KG1 (cell line): ENCODE data around the gene STARD7.
"Not testable (repeated sequence)": the region's sequence is repeated elsewhere in the genome, so short reads cannot be mapped to it uniquely, and the experiment has no call there.

Experiments used
- DNase-seq: peaks from one replicate; lab custom pipeline; 2025; lab: John Stamatoyannopoulos, UW

Gene STARD7

GRCh38 chr2:96163415-96163767 lies 45.2 kb downstream of the STARD7 start:
- no peak for DNase-seq

GRCh38 chr2:96161898-96162297 lies 46.7 kb downstream of the STARD7 start:
- DNase-seq: no peak

- DNase-seq: not testable (repeated sequence)
These were observed 48.3 kb downstream of the STARD7 start for GRCh38 chr2:96160366-96160765.

DNA sequence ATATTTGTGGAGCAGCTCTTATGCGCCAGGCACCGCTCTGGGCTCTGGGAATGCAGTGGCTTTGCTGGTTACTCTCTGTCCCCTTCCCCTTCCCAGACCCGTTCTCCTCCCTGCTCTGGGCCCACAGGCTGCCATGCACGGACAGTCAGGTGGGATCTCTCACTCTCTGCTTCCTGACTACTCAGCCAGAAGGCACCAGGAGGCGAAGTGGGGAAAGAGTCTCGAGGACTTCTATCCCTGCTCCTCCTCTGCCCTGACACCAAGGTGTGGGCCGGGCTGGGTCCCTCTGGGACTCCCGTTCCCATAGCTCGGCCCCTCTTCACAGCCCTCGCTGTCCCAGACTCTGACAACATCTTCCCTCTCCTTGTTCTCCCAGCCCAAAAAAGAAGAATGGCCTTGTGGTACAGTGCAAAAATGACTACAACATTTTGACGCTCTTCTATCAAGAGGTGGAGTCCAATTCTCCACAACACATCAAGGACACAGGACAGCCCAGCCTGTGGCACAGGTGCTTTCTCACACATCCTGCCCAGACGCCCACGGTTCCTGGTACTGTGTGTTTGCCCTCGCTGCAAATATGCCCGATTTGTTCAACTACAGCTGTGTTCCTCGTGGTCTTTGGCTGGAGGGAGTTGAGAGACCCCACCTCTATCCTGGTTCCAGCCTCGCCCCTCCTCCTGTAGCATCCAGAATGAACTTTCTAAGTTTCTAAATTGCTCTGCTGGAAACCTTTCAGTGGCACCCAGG lies 49.4 kb downstream of the STARD7 start:
- no peak for DNase-seq

DNA sequence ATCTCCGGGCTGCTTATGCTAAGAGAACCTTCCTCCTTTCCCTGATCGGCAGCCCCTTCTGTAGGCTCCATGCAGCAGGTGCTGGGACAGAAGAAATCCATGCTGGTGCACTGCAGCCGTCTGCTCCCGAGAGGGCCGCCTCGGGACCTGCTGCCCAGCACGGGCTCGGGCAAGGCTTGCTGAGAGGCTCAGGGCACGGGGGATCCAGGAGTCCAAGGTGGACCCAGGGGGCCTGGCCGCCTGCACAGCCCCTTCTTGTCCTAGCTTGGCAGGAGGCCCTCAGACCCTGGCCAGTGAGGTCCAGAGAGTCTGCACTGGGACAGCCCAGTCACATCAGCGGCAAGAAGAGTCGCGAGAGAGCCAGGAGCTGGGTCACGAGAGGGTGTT lies 50.1 kb downstream of the STARD7 start:
- DNase-seq: no peak

DNA sequence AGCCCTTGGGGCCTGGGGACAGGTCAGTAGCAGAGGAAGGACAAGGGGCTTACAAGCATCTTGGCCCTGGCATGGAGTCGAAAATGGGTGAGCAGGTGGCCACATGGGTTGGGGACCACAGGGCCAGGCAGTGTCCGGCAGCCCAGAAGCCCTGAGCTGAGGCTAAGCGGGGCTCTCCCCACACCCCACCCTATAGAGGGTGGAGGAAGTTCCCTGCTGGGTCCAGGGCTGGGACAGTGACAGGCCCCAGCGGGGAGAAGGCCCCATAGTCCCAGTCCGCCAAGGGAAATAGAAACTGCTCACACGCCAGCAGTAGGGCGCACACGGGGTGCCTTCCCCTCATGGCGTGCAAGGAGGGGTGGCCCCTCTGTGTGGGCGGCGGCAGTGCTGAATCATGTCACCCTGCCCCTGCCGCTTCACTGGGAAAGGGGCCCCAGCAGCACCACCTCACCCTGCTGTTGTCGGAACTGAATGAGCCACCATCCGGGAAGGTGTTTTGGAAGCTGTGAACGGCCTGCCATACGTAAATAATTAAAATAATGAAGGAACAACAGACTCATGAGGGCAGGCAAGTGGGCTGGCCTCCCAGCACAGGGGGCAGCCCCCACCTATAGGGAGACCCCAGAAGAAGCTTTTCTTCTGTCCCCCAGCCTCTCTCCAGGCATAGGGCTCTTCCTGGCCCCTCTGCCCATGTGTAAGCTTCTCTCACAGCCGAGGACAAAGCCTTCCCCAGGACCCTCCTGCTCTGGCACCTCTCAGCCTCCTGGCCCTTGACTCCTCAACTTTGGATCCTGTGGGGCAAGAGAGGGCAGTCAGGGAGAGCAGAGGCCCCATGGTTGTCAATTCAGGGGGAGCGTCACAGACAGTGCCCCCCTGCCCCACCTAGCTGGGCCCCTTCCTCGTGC lies 50.7 kb downstream of the STARD7 start:
- no peak for DNase-seq

- DNase-seq: no peak
These were observed 51.5 kb downstream of the STARD7 start for GRCh38 chr2:96156926-96157648.

DNA sequence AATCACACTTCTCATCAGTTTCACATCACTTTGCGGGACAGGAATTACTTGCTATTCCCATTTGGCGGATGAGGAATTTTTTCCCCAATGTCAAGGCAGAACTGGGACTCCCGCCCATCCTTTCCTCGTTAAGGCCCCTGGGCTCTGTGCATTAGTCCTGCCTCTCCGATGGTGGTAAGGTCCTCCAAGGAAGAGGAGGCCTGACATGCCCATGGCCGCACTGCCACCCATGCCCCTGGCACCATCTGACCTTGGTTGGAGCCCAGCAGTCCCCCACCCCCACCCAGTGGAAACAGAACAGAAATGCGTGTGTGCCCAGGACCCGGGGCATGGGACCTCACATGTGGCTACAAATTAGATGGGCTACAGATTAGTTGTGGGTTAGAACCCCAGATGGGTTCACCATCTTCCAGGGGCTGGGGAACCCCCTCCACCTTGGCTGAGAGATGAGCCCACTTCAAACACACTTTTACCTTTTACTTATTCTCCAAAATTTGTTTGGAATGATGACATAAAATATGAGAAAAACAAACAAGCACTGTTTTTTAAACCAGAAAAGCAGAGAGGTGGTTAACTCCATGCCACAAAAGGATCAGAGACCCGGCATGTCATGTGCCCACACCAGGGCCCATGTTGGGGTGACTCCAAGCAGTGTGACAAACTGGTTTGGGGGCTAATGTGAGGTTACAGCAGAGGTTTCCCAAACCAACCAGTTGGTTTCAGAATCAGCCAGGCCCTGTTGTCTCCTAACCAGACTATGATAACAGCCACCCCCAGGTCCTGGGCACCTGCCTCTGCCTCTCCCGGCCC lies 52.4 kb downstream of the STARD7 start:
- no peak for DNase-seq

DNA sequence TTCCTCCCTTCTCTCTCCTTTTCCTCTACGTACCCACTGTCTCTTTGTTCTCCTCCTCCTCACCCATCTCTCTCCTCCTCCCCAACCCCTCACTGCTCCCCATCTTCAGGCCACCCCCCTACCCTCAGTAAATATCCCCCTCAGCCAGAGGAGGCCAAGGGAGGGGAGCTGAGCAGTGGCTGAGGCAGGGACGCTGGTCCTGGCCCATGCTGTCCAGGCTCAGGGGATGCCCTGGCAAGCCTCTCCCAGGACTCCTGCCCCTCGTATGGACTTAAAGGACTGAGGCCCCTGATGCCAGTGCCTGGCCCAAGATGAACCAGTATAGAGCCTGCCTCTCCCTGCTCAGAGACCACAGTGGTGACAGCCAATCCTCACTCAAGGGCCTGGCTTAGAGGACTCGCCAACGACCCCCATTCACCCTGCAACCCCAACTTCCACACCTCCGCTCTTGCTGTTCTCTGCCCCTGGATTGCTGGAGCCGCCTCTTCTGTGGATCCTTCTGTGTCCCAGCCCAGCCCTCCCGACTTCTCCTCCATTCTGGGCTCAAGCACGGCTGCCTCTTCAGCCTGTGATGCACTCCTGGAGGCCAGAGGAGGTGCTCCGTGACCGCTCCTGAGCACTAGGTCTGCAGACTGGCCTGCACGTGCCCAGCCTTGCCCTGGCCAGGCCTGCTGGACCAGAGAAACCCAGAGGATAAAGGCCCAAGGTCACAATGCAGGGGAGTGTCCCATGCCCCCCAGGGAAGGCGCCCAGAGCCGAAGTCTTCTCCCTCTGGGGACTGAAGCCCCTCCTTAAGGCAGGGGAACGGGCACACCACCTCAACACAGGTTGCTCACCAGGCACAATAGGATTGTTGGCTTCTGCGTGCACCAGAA lies 53.9 kb downstream of the STARD7 start:
- no peak for DNase-seq

DNA sequence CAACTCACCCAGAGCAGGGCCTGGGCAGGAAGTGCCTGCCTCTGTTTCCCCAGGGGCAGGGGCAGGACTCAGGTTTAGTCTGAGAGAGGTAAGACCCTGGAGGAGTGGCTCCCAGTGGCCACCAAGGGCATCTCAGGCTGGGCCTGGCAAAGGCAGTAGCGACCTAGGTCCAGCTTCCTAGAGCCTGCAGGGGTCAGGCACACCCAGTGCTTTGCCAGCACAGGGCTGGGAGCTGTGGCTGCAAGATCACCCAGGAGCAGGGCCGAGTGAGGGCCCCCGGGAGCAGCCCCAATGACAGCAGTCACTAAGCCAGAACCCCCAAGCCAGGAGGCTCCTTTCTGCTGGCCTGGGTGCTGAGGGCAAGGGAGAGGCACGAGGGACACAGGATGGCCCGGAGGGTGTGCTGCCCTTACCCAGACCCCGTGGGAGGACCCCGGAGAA lies 54.6 kb downstream of the STARD7 start:
- DNase-seq: no peak

DNA sequence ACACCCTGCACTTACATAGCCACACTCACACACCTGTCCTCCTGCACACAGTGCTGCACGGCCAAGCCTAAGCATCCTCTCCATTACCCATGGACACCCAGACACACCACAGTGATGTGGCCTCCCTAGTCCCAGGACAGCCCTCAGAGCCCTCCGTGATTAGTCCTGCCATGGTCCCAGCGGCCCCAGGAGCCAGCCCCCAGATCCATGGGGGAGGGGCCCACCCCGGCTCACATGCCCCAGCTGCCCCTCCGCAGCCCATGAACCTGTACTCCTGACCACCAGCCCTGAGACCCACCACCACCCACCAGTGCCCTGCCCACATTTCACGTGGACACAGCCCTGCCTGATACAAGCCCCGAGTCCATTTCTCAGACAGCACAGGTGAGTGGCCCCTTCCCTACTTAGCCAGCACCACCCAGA lies 55.3 kb downstream of the STARD7 start:
- no peak for DNase-seq

DNA sequence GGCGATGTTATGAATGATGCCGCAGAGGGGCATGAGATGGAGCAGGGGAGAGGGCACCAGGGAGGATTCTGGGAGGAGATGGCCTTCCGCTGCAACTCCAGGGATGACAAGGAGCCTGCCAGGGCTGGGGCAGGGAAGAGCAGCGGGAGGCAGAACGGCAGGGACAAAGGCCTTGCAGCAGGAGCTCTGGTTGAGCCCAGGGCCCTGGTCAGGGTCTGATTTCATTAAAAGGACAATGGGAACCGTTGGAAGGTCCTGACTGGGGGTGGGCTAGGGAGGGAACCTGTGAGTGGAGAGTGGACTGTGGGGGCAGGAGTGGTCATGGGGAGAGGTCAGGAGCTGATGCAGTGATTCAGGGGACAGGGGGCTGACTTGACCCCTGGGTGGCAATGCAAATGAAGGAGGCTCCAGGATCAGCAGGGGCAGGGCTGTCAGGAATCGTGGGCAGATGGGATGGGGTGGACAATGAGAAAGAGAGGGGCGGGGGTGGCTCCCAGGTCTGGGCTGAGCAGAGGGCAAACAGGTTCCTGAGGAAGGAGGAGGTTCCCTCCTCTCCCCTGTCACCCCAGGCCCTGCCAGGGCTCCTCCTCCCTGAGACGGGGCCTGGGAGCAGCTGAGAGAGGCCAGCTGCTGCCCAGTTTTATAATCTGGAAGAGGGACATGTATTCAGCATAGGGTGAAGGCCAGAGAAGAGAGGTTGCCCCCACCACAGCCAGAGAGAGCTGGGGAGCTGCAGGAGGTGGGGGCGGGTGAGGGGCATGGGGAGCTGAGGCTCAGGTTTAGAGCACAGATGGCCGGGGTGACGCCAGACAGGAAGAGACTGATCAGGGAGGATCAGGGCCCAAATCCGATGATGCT lies 56.1 kb downstream of the STARD7 start:
- no peak for DNase-seq

GRCh38 chr2:96151595-96152303 lies 56.9 kb downstream of the STARD7 start:
- no peak for DNase-seq

DNA sequence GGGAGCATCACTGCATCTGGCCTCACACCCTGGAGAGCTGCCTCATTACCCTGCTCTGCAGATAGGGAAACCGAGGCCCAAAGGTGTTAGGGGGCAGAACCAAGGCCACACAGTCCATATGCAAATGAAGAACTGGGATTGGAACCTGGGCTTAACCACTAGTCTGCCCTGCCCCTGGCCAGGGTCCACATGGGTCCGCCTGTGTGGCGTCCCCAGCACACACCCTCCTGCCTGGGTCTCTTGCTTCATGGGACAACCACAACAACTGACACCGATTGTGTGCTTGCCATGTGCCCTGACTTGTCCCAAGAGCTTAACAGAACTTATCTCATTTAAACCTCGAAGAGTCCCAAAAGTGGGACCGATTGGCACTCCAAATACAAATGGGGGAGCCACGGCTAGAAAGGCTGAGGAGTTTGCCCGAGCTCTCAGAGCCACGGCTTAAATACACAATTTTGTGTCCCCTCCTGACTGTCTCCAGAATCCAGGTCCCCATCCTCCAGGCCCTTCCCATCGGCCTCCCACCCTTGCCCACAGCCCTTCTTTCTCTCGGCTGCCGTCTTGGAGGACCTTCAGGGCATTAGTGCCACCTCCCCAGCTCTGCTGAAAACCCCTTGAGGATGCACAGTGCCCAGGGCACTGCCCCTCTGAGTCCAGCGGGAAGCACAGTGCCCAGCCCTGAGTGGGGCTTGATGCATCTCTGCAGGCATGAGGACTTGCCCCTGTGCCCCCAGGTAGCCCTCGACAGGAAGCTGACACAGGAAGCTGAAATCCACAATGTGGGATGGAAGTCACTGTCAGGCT lies 57.6 kb downstream of the STARD7 start:
- no peak for DNase-seq

GRCh38 chr2:96150007-96150640 lies 58.5 kb downstream of the STARD7 start:
- no peak for DNase-seq

GRCh38 chr2:96148410-96149217 lies 60.0 kb downstream of the STARD7 start:
- DNase-seq: no peak
